Measurements from ENCODE around the gene GAPVD1. TPM values are rescaled to one million over a fixed set of nuclear protein-coding genes. Genes with fewer than 3 reads are reported as not detected.

GAPVD1 gene
- total and polyA plus RNA-seq, 2 of the 8 experiments (the other 6 are each of a cell fraction or from before 2014, with no cell fraction given), result 5.5 to 40.5 TPM

GRCh38 chr9:125246261-125246667 is 15.4 kb upstream of the GAPVD1 start:
- H3K27ac ChIP-seq (ENCODE audit: low read depth, low read length), result no peak overlapping the region
- H4K91ac ChIP-seq (replicated peaks; ENCODE audit: insufficient read length, low read length), result no peak overlapping the region
- no peak for TF ChIP-seq TAF7 (optimal IDR thresholded peaks at IDR 0.05; ENCODE audit: borderline replicate concordance, low read depth, low read length)
- TF ChIP-seq BRCA1 (IDR thresholded peaks at IDR 0.05; ENCODE audit: low read depth, low read length), result no peak
- TF ChIP-seq USF2 (IDR thresholded peaks at IDR 0.05; ENCODE audit: low read length), result no peak
- TF ChIP-seq SIRT6 (IDR thresholded peaks at IDR 0.05; ENCODE audit: low read length), result no peak
- TF ChIP-seq TAF1 (IDR thresholded peaks at IDR 0.05; ENCODE audit: low read depth, low read length), result no peak
- TF ChIP-seq PHF8 (conservative IDR thresholded peaks at IDR 0.05; ENCODE audit: low read depth, low read length), result no peak
- TF ChIP-seq RFX5 (IDR thresholded peaks at IDR 0.05; ENCODE audit: borderline replicate concordance, low read depth, low read length), result no peak
- TF ChIP-seq ASH2L (IDR thresholded peaks at IDR 0.05; ENCODE audit: low read length), result no peak
- no peak for TF ChIP-seq ATF3 (IDR thresholded peaks at IDR 0.05; ENCODE audit: insufficient read depth, low read depth, low read length)
- no peak for TF ChIP-seq CHD2 (IDR thresholded peaks at IDR 0.05; ENCODE audit: low read length)
- TF ChIP-seq HDAC6 (IDR thresholded peaks at IDR 0.05; ENCODE audit: low read depth, low read length), result no peak
- H2BK20ac ChIP-seq (ENCODE audit: low read length), result no peak overlapping the region
- no peaks in the 10 kb centered on the region for H3K4me1 ChIP-seq (replicated peaks in 1 of 4; ENCODE audit: control insufficient read depth in 3 of 4, insufficient read depth in 4 of 4, low read length in 3 of 4)
- no peak for FAIRE-seq
- H2BK12ac ChIP-seq (ENCODE audit: low read depth, low read length), result no peak overlapping the region
- no peak overlapping the region for H4K8ac ChIP-seq (ENCODE audit: extremely low read depth, insufficient read depth, low read length)
- H3K79me2 ChIP-seq (ENCODE audit: control insufficient read depth in 1 of 2, insufficient read depth in 2 of 2, low read length in 2 of 2), result no peaks in the 10 kb centered on the region
- no peak overlapping the region for H3K4me3 ChIP-seq (ENCODE audit: extremely low read depth in 1 of 4, insufficient read depth in 2 of 4, low read depth in 3 of 4, low read length in 4 of 4)
- no peak overlapping the region for H2BK15ac ChIP-seq (ENCODE audit: low read length)
- peaks cover 3% of the 10 kb centered on the region; the same call in 1 of the 2 replicates for H3K23me2 ChIP-seq (ENCODE audit: low read depth, low read length)
- no peak overlapping the region for H2BK5ac ChIP-seq (ENCODE audit: low read depth, low read length)
- no peak overlapping the region for H4K5ac ChIP-seq (ENCODE audit: insufficient read length, low read depth, low read length)
- ChIA-PET CTCF (ENCODE audit: partially characterized antibody) (interaction anchor here (4.3 kb wide), 1 partner anchor 10 kb away, joined by 14 read pairs; no protein-coding TSS in a partner anchor), POLR2A (ENCODE audit: partially characterized antibody) (interaction anchor here (0.7 kb wide), 1 partner anchor 578 kb away, joined by 3 read pairs; no protein-coding TSS in a partner anchor)
- H3K4me2 ChIP-seq (ENCODE audit: insufficient read depth in 1 of 2, low read depth in 2 of 2, low read length in 2 of 2), result no peak overlapping the region
- H2AFZ ChIP-seq (ENCODE audit: low read length), result no peak overlapping the region
- H2AK5ac ChIP-seq (ENCODE audit: low read depth, low read length), result no peak overlapping the region
- H3K14ac ChIP-seq (ENCODE audit: insufficient read length), result no peak overlapping the region
- no peak overlapping the region for H3K56ac ChIP-seq (replicated peaks; ENCODE audit: insufficient read length, low read depth, low read length)
- H3K4ac ChIP-seq (replicated peaks; ENCODE audit: insufficient read length, low read depth, low read length), result no peak overlapping the region
- H3K36me3 ChIP-seq (ENCODE audit: control insufficient read depth in 2 of 4, insufficient read depth in 4 of 4, low read length in 3 of 4), result no peaks in the 10 kb centered on the region
- H3K27me3 ChIP-seq (replicated peaks in 1 of 4; ENCODE audit: control insufficient read depth in 3 of 4, extremely low read depth in 1 of 4, insufficient read depth in 3 of 4, low read length in 3 of 4), result no peaks in the 10 kb centered on the region
- H3K18ac ChIP-seq (ENCODE audit: extremely low read depth, low read length), result no peak overlapping the region
- H2BK120ac ChIP-seq (replicated peaks; ENCODE audit: low read depth, low read length), result no peak overlapping the region
- no peaks in the 10 kb centered on the region for H4K20me1 ChIP-seq (replicated peaks in 1 of 2; ENCODE audit: control insufficient read depth in 1 of 2, insufficient read depth in 2 of 2, low read length in 2 of 2)
- no peak overlapping the region for H3K23ac ChIP-seq (ENCODE audit: insufficient read length)
- H3K9ac ChIP-seq (replicated peaks in 1 of 4; ENCODE audit: extremely low read depth in 1 of 4, low read depth in 3 of 4, low read length in 3 of 4), result no peak overlapping the region
- WGBS, 2 experiments (ENCODE audit: extremely low coverage in 1 of 2, insufficient coverage in 1 of 2, insufficient read length in 1 of 2, insufficient replicate concordance in 2 of 2, low coverage in 1 of 2, low lambda C conversion rate in 2 of 2, missing lambda C conversion rate in 1 of 2), result 91 to 100% methylated on average over 1 to 6 of the region's 6 CpGs
- H3K9me3 ChIP-seq (ENCODE audit: insufficient read depth in 2 of 2, low read depth in 1 of 2, low read length in 1 of 2), result no peaks in the 10 kb centered on the region
- no peak for DNase-seq (ENCODE audit: low read depth in 1 of 2, low spot score in 2 of 2)
- no peaks in the 10 kb centered on the region for H3K79me1 ChIP-seq (ENCODE audit: low read depth, low read length)
